DMS79 (cell line): ENCODE results near the gene TRA2A.
"Not testable (repeated sequence)": the region's sequence is repeated elsewhere in the genome, so short reads cannot be mapped to it uniquely, and the experiment has no call there.

ENCODE experiments used
- DNase-seq: peaks from one replicate; lab custom pipeline; 2025; lab: John Stamatoyannopoulos, UW

Gene TRA2A

GRCh38 chr7:23531794-23532489 is at the start of gene TRA2A:
TSS of gene TRA2A (minus strand) at chr7:23531981. CDS start at chr7:23531824, 157 bp downstream.
- peak; percentile 86 for DNase-seq

GRCh38 chr7:23570592-23571200 is 38.9 kb upstream of the TRA2A start:
- DNase-seq, result peak; percentile 14

- no peak for DNase-seq
These were observed 26.5 kb upstream of the TRA2A start for GRCh38 chr7:23558303-23558702.

DNA sequence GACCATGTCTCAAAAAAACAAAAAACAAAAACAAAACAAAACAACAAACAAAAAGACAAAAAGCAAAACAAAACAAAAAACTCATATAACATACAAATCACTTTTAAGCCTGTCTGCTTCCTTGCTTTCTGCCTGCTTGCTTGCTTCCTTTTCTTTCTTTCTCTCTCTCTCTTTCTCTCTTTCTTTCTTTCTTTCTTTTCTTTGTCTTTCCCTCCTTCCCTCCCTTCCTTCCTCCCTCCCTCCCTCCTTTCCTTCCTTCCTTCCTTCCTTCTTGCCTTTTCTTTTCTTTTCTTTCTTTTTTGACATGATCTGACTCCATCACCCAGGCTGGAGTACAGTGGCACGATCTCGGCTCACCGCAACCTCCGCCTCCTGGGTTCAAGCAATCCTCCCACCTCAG is 15.9 kb upstream of the TRA2A start:
- DNase-seq, result no peak

- DNase-seq, result peak; percentile 56
These were observed 15.3 kb upstream of the TRA2A start for GRCh38 chr7:23546897-23547572.

DNA sequence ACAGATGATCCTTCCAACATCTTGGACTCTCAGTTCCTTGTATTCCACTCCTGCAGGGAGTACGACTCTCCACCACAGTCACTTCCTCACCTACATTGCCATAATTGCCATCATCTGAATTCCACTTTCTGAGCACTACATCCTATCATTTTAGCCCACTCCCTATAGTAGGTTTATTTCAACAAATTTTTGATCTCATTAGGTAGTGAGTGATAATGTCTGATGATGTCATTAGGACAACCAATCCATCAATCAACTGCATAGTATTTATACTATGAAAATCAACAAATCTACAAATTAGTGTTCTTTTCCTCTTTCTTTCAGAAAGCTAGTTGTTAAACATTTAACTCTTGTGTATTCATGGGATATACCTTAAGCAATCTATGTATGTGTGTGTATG is 13.7 kb upstream of the TRA2A start:
- no peak for DNase-seq

DNA sequence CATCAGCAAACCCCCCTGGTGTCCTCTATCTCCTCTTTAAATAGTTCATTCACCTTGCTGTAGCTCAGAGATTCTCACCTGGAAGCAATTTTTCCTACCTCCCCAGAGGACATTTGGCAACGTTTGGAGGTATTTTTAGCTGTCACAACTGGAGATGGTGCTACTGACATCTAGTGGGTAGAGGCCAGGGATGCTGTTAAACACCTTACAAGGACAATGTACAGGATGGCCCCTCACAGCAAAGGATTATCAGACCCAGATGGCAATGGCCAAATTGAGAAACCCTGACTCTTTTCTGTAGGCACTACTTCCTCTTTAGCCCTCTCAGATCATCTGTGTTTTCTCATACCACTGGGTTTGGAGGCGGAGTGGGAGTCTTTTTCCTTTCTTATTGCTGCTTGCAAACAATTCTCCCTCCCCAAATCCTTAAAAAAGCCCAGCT is 13.2 kb upstream of the TRA2A start:
- DNase-seq, result peak; percentile 40

- DNase-seq, result no peak
These were observed 11.0 kb upstream of the TRA2A start for GRCh38 chr7:23542752-23543151.

GRCh38 chr7:23539494-23539907 is 7.7 kb upstream of the TRA2A start:
- no peak for DNase-seq

GRCh38 chr7:23538301-23538700 is 6.5 kb upstream of the TRA2A start:
- DNase-seq, result no peak

DNA sequence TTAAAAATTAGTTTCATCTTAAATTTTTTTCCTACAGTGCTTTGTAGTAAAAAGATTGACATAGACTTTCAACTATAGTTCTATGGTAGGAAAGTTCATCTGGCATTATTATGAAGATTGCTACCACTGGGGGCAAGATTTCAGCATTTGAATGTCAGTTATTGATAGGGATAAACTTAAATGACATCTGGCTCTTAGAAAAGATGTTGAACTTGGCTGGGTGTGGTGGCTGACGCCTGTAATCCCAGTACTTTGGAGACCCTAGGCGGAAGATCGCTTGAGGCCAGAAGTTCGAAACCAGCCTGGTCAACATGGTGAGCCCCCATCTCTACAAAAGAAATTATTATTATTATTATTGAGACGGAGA is 1.4 kb upstream of the TRA2A start:
- no peak for DNase-seq

DNA sequence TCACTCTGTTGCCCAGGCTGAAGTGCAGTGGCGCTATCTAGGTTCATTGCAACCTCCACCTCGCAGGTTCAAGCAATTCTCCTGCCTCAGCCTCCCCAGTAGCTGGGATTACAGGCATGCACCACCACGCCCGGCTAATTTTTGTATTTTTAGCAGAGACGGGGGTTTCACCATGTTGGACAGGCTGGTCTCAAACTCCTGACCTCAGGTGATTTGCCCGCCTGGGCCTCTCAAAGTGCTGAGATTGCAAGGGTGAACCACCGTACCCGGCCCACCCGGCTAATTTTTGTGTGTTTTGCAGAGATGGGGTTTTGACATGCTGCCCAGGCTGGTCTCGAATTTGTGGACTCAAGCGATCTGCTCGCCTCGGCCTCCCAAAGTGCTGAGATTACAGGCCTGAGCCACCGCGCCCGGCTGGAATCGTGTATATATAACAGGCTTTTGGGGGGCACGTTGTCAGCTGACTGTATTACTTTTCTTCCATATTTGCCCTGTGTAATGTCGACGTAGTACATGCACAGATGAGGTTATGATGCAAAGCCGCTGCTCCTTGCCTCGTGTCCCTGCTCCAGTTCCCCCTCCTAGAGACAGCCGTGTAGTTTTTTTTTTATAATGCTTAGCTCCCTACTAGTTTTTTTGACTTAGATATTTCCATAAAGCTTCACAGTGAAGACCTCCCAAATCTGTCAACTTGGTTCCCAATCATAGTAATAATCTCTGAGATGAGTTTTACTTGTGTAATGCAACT is 883 bp upstream of the TRA2A start:
- DNase-seq, result no peak

- peak; percentile 34 for DNase-seq
These were observed 559 bp downstream of the TRA2A start for GRCh38 chr7:23531050-23531793.

- DNase-seq, result no peak
These were observed 1.4 kb downstream of the TRA2A start for GRCh38 chr7:23530405-23530804.

DNA sequence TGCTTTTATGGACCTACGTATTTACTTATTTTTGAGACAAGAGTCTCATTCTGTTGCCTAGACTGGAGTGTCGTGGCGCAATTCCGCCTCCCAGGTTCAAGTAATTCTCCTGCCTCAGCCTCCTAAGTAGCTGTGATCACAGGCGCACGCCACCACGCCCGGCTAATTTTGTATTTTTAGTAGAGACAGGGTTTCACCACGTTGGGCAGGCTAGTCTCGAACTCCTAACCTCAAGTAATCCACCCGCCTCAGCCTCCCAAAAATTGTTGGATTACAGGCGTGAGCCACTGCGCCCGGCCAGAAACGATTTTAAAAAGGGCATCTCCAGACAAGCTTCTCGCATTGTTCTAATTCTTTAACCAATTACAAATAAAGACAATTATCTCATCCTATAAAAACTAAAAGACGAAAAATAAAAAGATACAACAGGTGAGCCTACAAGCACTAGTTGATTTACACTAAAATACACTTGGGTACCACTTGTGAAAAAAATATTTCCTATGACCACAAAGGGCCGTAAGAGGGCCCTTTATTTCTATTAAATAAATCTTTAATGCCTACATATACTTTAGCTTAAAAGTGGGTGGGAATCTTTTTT is 2.4 kb downstream of the TRA2A start:
- DNase-seq, result no peak

GRCh38 chr7:23525611-23526010 is 6.2 kb downstream of the TRA2A start:
- not testable (repeated sequence) for DNase-seq

DNA sequence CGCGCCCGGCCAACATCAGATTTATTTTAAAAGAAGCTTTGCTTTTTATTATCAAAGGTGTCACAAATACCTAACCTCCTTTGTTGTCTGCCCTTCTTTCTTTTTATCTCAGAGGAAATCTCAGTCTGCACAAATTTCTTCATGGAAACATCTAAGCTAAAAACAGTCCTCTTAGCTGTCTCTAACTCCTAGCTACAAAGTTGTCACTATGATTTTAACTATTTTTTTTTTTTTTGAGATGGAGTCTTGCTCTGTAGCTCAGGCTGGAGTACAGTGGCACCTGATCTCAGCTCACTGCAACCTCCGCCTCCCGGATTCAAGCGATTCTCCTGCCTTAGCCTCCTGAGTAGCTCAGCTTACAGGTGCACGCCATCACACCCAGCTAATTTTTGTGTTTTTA is 7.3 kb downstream of the TRA2A start:
- DNase-seq, result no peak

DNA sequence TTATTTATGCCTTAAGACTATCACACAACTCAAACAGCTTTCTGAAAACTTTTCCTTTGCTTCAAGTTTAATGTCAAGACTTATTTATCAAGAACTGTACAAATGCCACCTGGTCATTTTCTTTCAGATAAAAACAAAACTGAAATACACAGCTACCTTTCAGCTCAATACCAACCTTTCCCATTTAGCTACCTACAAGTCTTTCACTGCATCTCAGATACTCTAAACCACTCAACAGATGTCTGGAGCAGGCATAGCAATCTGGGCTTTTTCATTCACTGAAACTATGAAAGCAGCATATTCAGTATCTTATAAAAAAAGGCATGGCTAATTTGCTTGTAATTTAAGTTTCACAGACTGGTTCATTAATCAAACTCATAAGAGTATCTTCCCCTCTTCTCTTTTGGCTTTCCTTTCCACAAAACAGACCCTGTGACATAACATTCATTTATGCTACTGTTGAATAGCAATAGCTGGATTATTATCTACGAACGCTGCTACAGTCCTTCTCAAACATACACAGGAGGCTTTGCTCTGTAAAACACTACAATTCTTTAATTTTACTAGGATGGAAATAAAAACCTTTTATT is 8.2 kb downstream of the TRA2A start:
- DNase-seq, result no peak

GRCh38 chr7:23520582-23520981 is 11.2 kb downstream of the TRA2A start:
- no peak for DNase-seq

GRCh38 chr7:23514755-23515154 is 17.0 kb downstream of the TRA2A start:
- no peak for DNase-seq

GRCh38 chr7:23513746-23514145 is 18.0 kb downstream of the TRA2A start:
- not testable (repeated sequence) for DNase-seq
